ENCODE measurements around the gene GRM5.
"Not testable (repeated sequence)": the region's sequence is repeated elsewhere in the genome, so short reads cannot be mapped to it uniquely, and the experiment has no call there.

The GRM5 gene

GRCh38 chr11:88961621-88962020 is 104.2 kb downstream of the GRM5 start:
- not testable (repeated sequence) for DNase-seq

- DNase-seq: not testable (repeated sequence)
These were observed 105.9 kb downstream of the GRM5 start for GRCh38 chr11:88959857-88960256.

DNA sequence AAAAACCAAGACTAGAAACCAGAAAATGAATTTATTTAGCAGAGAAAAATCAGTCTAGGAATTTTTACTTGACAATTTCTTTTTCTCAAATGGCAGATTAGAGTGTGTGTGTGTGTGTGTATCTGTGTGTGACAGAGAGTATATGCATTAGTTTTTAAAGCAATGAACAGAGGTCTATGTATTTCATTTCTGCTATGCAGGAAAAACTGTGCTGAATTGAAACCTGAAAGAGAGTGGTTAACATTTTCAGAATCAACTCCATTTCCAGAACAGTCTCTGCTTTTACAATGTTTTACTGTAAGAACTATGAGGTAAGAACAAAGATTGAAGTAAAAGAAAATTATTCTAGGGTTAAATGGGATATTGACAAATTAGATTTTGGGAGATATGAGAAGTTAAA is 114.8 kb downstream of the GRM5 start:
- no peak for DNase-seq

DNA sequence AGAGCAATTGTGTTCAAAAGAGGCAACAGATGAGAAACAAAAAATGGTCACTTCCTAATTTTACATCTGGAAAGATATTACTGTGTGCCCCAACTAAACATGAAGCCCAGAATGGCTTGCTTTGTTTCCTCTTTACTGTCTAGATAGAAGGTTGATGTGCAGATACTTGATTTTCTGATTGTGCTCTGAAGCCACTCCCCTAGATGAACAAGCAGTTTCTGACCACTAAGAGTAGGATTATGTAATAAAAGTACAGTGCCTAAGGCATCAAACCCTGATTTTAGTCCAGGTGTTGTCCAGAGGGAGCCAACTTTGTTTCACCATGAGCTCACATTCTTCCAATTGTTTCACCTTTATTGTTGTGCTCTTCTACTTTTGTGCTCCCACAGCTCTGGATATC is 116.9 kb downstream of the GRM5 start:
- DNase-seq: not testable (repeated sequence)

DNA sequence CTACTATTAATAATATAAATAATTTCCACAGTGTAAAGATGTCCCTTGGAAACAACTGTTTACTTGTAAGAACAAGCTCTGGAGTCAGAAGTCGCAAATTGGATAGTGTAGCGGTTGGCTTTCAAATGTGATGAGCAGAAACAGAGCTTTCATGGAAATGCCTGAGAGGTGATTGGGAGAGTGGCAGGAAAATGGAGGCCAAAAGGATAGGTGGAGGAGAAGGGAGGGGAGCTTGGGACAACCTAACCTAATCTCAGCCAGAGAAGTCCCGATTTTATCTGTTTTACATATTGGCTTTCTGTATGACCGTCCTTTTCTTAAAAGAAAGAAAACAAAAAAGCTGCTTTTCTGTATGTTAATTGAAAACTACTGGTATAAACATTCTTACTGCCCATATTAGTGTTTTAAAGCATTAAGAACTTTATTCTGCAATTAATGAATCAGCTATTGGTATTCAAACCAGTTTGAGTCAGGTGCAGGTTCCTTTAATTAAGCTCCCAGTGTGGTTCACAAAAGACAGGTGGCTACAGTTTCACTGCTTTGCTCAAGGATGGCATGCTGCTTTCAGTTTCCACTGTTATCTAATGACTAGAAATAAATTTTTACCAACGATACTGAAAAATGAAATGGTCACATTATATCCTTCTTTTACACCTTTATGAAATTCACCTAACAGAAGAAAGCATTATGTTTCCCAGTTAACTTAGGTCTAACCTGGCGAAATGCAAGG is 117.8 kb downstream of the GRM5 start:
- not testable (repeated sequence) for DNase-seq

GRCh38 chr11:88929665-88930064 is 136.1 kb downstream of the GRM5 start:
- not testable (repeated sequence) for DNase-seq

DNA sequence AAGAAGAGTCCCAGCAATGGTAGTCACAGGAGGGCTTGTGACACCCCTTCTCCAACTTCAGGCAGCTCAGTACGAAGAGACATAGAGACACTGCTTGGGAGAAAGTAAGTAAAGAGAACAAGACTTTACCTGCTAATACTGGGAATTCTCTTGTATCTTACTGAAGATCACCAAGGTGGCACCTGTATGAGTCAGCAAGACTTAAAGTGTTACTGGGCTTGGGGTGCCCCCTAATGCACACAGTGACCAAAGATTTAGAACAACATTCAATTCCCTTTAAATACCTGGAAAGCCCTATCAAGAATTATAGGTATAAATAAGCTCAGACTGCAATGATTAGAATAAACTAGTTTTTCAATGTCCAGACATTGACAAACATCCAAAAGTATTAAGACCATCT is 148.7 kb downstream of the GRM5 start:
- DNase-seq: not testable (repeated sequence)

GRCh38 chr11:88909500-88909899 is 156.3 kb downstream of the GRM5 start:
- DNase-seq: no peak

DNA sequence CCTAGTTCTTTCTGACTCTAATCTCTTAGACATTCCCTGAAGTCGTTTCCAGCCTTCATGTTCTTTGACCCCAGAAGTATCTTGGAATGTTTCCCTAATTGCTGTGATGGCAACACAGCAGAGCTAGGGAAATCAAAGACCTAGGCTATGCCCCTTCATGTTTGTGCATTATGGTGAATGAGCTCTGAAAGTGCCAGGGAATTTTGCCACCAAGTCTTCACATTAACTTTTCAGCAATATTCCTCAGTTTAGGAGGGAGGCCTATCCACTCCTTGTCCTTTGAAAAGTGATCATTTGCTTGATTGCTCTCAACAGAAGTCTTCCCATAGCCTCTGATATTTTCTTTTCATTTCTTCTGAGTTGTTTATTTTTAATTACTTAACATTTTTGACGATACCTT is 164.3 kb downstream of the GRM5 start:
- not testable (repeated sequence) for DNase-seq

DNA sequence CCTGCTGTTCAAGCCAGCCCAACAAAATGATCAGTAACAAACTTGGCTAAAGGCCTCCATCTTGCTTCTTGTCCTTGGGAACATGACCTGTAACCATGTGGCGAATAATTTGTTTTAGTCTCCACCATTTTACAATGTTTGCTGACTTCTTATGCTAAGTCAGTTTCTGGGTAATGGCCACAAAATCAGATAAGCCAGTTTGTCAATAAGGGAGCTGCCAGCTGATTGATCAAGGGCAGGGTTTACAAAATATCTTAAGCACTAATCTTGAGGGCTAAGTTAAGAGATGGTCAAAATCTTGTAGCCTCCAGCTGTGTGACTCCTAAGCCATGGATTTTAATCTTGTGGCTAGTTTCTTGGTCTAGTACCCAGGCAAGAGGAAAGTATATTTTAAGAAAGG is 176.9 kb downstream of the GRM5 start:
- not testable (repeated sequence) for DNase-seq

DNA sequence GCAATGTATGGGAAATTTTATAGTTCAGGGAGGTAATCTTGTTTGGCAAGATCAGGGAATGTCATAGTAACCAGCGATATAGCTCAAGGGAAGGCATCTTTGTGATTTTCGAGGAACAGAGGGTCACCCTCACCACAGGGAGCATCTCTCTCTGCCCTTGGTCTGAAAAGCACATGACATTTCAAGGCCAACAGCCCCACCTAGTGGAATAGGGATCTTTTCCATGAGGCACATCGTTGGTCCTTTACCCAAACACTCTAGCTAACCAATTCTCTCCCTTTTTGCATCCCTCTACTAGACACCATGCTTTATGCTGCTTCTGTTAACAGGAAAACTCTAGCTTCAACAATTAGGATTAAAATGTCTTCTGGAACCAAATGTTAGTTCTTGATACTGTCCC is 179.0 kb downstream of the GRM5 start:
- peak; percentile 55 to 57 for DNase-seq

GRCh38 chr11:88882800-88883199 is 183.0 kb downstream of the GRM5 start:
- DNase-seq: not testable (repeated sequence)

DNA sequence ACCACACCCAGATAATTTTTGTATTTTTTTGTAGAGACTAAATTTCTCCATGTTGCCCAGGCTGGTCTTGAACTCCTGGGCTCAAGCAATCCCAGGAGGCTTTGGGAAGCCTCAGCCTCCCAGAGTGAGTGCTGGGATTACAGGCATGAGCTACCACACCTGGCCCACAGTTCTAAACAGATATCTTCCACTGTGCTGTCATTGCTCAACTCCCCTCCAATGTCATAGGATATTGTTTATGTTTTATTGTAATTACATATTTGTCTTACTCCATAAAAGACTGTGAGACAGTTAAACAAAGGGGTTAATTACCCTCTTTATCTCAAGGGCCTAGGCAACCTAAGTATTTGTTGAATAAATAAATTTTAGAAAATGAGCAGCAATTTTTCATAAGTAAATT is 204.2 kb downstream of the GRM5 start:
- DNase-seq: no peak

DNA sequence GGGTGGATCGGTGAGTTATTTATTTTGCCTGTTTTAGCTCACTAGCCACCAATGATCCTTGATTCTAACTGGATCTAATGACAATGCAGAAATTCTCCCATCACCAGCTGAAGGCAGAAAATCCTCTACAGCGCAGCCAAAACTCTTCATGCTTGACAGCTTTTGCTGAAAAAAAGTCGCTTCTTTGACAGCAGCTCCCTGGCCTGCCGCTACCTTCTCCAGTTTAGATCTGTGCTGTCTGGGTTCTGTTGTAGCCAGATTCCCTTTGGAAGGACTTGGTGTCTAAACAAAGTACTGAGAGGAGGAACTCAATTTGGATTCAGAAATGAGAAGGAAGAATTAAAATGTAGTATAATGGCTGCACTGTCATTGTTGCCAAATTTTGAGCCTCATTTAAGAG is 205.4 kb downstream of the GRM5 start:
- not testable (repeated sequence) for DNase-seq

- DNase-seq: not testable (repeated sequence)
These were observed 211.8 kb downstream of the GRM5 start for GRCh38 chr11:88853963-88854362.

DNA sequence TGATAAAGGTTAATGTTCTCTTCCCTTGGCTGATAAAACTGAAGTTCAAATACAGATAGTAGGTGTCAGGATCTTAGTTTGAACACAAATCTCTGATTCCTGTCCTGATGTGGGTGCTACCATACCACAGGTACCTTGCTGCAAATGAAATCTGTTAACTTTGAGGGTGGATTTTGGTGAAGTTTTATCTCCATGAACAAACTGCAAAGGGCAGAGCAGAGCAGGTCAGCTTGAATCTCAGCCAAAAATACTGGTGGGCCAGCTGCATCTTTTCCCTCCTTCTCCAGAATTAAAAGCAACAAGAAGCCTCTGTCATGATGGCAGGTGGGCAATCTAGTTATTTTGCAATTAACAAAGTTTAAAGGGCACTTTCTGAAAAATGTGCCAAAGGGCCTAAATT is 214.2 kb downstream of the GRM5 start:
- DNase-seq: not testable (repeated sequence)

DNA sequence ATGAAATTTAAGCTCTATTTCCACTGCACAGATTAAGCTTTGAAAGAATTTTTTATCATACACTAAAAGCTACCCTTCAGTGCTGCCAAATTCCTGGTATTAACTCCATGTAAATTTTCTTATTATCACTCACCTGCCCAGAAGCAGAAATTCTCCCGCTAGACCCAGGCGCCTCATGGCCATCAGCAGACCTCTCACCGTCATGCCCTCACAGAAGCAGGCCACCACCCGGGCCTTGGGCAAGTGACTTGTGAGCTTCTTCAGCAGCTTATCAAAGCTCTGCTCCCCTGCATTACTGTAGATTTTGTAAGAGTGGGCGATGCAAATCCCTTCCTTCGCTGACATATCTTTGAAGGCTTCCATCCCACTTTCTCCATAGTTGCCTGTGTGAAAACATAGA is 216.0 kb downstream of the GRM5 start:
- DNase-seq: not testable (repeated sequence)

DNA sequence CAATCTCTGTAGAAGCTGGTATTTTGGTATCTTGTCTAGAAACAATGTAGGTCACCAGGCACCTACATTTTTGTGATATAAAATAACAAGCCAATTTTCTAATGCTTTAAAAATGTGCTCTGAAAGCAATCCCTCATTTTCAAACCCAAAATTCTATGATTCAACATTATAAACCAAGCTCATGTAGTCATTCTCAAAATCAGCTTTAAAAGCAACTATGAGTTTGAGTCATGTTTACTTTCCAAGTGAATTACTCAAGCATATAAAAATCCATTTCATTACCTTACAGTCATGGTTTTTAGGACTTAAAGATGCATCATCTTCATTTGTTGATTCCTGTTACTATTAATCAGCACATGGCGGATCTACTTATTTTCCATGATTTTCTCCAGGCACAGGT is 216.4 kb downstream of the GRM5 start:
- no peak for DNase-seq

DNA sequence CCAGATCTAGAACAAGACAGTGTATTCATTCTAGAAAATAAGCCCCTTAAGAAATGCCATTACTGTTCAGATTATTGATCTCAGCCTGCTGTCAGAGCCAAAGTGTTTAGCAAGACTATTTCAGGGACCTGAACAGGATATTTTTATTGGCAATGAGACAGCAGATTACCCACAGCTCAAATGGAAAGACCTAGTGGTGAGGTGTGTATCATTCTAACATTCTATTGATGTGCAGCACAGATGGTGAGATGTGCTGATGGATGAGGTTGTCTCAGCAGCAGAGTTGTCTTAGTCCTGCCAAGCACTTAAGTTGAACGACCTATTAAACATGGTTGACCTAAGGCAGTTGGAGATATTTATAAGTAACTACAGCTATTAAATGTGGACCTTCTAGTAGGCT is 219.5 kb downstream of the GRM5 start:
- DNase-seq: not testable (repeated sequence)

GRCh38 chr11:88844941-88845340 is 220.8 kb downstream of the GRM5 start:
- DNase-seq: not testable (repeated sequence)

GRCh38 chr11:88843766-88844426 is 221.9 kb downstream of the GRM5 start:
- DNase-seq: not testable (repeated sequence)

DNA sequence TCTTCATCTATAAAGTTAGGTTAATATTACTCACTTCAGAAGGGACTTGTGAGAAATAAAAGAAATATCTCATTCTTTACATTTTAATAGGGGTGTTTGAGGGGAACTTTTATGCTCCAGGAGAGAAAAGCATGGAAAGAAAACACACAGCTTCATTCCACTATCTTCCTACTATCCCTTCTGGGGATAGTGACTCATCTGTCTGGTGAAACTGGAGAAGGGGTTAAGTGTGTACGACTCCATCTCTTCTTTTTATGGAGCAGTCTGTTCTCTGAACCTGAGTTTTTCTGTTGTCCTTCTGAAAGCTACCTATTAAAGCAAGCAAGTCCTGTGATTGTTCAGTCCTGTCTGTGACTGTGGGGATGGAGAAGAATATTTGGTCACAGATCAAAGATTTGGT is 227.6 kb downstream of the GRM5 start:
- DNase-seq: not testable (repeated sequence)

DNA sequence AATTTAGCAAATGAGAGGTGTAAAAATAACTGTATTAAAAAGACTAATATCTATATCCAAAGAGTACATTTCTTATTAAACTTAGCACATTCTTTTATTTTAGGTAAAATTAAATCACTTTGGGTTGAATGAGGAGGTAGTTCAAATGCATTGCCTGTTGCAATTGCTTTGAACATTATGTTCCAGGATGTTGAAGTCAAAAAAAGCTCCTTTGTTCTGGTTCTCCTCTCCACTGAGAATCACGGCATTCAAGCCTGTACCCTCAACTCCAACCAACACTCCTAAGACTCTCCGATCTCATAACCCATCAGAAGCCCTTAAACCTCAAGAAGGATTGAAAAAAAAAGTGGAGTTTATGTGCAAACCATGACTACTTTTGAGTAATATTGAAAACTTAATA is 230.1 kb downstream of the GRM5 start:
- not testable (repeated sequence) for DNase-seq

DNA sequence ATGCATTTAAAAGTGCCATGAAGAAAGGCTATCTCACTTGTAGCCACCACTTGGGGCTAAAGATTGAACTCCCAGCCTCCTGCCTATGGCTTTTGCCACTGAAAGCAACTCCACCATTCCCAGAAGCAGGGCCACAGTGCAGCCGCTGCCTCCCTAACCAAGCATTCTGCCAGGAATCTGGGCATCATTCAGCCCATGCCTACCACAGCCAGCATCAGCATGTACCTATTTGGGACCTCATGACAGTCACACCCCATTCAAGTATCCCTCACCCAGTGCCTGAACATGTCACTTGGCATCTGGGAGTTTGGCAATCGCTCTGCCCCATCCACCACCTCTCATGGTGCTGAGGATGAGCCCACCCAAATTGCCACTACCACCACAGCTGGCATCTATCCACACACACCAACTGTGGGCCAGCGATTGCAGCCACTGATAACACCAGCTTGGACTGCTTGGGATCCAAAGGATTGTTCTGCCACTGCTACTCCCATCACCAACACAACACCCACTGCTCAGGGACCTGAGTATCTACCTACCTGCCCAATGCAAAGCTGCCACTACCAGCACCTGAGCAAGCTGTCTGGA is 234.4 kb downstream of the GRM5 start:
- no peak for DNase-seq
